ENCODE measurements around the gene DENND1B. TPM values are rescaled to one million over a fixed set of nuclear protein-coding genes. Genes with fewer than 3 reads are reported as not detected.
"Not testable (repeated sequence)": the region's sequence is repeated elsewhere in the genome, so short reads cannot be mapped to it uniquely, and the experiment has no call there.

DENND1B gene
- total RNA-seq, 3 donors from 2014 or later, result 10.1 to 54.7 (median 29.8) TPM

DNA sequence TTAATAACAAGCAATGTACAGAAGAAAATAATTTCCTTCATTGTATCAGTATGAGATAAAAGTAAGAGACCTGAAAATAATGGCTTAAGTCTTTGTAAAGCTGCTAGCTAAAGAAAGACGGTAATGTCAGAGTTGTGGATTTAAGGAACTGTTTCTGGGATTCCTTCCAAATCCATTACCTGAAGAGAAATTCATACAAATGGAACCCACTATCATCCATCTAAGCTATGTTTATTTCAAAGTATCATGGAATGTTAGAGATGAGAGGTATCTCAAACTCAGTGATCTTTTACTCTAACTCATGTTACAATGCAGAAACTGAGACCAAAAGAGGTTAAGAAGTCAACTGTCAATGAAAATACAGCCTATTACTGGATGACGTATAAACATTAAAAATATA lies 197.7 kb downstream of the DENND1B start:
- Histone ChIP-seq H3K27me3 (no peaks in the 10 kb centered on the region), H3K4me3 (no peak overlapping the region), H3K36me3 (no peaks in the 10 kb centered on the region), H3K9me3 (no peaks in the 10 kb centered on the region), H3K4me1 (no peaks in the 10 kb centered on the region), H3K27ac (no peak overlapping the region)
- DNase-seq (ENCODE audit: low spot score in 2 of 2), result no peak
- intact Hi-C loops (cut with DNase I; ENCODE audit: low total_unique reads), result no loop called here
- no peak for TF ChIP-seq POLR2A (IDR thresholded peaks at IDR 0.05)

DNA sequence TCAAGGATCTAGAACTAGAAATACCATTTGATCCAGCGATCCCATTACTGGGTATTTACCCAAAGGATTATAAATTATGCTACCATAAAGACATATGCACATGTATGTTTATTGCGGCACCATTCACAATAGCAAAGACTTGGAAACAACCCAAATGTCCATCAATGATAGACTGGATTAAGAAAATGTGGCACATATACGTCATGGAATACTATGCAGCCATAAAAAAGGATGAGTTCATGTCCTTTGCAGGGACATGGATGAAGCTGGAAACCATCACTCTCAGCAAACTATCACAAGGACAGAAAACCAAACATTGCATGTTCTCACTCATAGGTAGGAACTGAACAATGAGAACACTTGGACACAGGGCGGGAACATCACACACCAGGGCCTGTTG lies 199.7 kb downstream of the DENND1B start:
- intact Hi-C loops (cut with DNase I; ENCODE audit: low total_unique reads); DNase-seq (ENCODE audit: low spot score in 2 of 2); H3K36me3 ChIP-seq; H3K27me3 ChIP-seq; H3K27ac ChIP-seq; H3K4me1 ChIP-seq; H3K4me3 ChIP-seq; H3K9me3 ChIP-seq: not testable (repeated sequence)

GRCh38 chr1:197572169-197572568 lies 203.1 kb downstream of the DENND1B start:
- intact Hi-C loops (cut with DNase I; ENCODE audit: low total_unique reads), result no loop called here

GRCh38 chr1:197567442-197567841 lies 207.8 kb downstream of the DENND1B start:
- TF ChIP-seq POLR2AphosphoS5 (IDR thresholded peaks at IDR 0.05), result no peak
- no peak for TF ChIP-seq CTCF (IDR thresholded peaks at IDR 0.05)
- TF ChIP-seq POLR2A (IDR thresholded peaks at IDR 0.05), result no peak
- H3K9me3 ChIP-seq, result peaks cover 4 to 23% of the 10 kb centered on the region in 2 donors
- H3K27ac ChIP-seq, result no peak overlapping the region
- H3K4me3 ChIP-seq, result no peak overlapping the region
- intact Hi-C loops (cut with DNase I; ENCODE audit: low total_unique reads), result no loop called here
- DNase-seq (ENCODE audit: low spot score in 2 of 2), result no peak
- no peaks in the 10 kb centered on the region for H3K4me1 ChIP-seq
- no peaks in the 10 kb centered on the region for H3K36me3 ChIP-seq
- no peaks in the 10 kb centered on the region for H3K27me3 ChIP-seq

More at GRCh38 chr1:197572169-197572568, 203.1 kb downstream of the DENND1B start:
- Histone ChIP-seq H3K27ac (no peak overlapping the region), H3K27me3 (no peaks in the 10 kb centered on the region), H3K9me3 (peaks cover 0 to 17% of the 10 kb centered on the region in 2 donors), H3K4me3 (no peak overlapping the region), H3K36me3 (no peaks in the 10 kb centered on the region), H3K4me1 (no peaks in the 10 kb centered on the region)
- TF ChIP-seq POLR2AphosphoS5 (IDR thresholded peaks at IDR 0.05) (no peak), CTCF (IDR thresholded peaks at IDR 0.05) (no peak), POLR2A (IDR thresholded peaks at IDR 0.05) (no peak)
- no peak for DNase-seq (ENCODE audit: low spot score in 2 of 2)

GRCh38 chr1:197561041-197561440 lies 214.2 kb downstream of the DENND1B start:
- TF ChIP-seq POLR2AphosphoS5 (IDR thresholded peaks at IDR 0.05) (no peak), POLR2A (IDR thresholded peaks at IDR 0.05) (no peak), CTCF (IDR thresholded peaks at IDR 0.05) (no peak)

DNA sequence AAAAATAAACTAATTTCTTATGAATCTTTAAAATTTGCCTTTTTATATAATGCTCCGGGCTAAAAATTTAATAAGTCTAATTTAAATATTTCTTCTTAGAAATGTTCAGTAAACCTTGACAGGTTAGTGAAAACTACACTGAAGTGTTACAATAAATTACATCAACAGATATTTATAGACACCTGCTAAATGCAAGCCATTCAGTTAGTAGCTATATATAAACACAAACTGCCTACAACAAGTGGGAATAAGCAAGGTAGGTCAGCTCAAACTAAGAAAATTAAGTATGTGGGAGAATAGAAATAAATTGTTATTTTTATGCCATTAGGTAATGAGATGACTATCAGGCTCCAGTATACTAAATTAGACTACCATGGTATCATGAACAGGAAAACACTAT lies 215.6 kb downstream of the DENND1B start:
- no peak for DNase-seq (ENCODE audit: low spot score in 2 of 2)
- intact Hi-C loops (cut with DNase I; ENCODE audit: low total_unique reads), result no loop called here
- no peaks in the 10 kb centered on the region for H3K27me3 ChIP-seq
- H3K4me3 ChIP-seq, result no peak overlapping the region
- no peaks in the 10 kb centered on the region for H3K9me3 ChIP-seq
- H3K4me1 ChIP-seq, result no peaks in the 10 kb centered on the region
- H3K36me3 ChIP-seq, result no peaks in the 10 kb centered on the region
- TF ChIP-seq POLR2A (IDR thresholded peaks at IDR 0.05), result no peak
- TF ChIP-seq POLR2AphosphoS5 (IDR thresholded peaks at IDR 0.05), result no peak
- TF ChIP-seq CTCF (IDR thresholded peaks at IDR 0.05), result no peak
- H3K27ac ChIP-seq, result no peak overlapping the region

More at GRCh38 chr1:197561041-197561440, 214.2 kb downstream of the DENND1B start:
- no peak overlapping the region for H3K4me3 ChIP-seq
- intact Hi-C loops (cut with DNase I; ENCODE audit: low total_unique reads), result no loop called here
- H3K9me3 ChIP-seq, result no peaks in the 10 kb centered on the region
- H3K4me1 ChIP-seq, result no peaks in the 10 kb centered on the region
- H3K27ac ChIP-seq, result no peak overlapping the region
- DNase-seq (ENCODE audit: low spot score in 2 of 2), result no peak
- no peaks in the 10 kb centered on the region for H3K27me3 ChIP-seq
- no peaks in the 10 kb centered on the region for H3K36me3 ChIP-seq

Measured in breast epithelium (tissue), 4 donors.